HK-2 (cell line): ENCODE data around the gene MBP.

Source experiments
- DNase-seq: peaks from one replicate; pipeline ENCODE4 v3.0.0-alpha.2; 2018; ENCODE audit not compliant: unreplicated experiment

The MBP gene

GRCh38 chr18:77132369-77133050, at the start of gene MBP:
Gene MBP (minus strand): TSS chr18:77132783. CDS start chr18:77105261, 27,522 bp downstream.
- DNase-seq: peak; percentile 25

GRCh38 chr18:77181950-77182707, 49.5 kb upstream of the MBP start:
- DNase-seq: no peak

GRCh38 chr18:77178559-77178958, 46.0 kb upstream of the MBP start:
- no peak for DNase-seq

GRCh38 chr18:77177009-77177408, 44.4 kb upstream of the MBP start:
- DNase-seq: no peak

- DNase-seq: no peak
Observed at GRCh38 chr18:77173275-77174030, 40.9 kb upstream of the MBP start.

- no peak for DNase-seq
Observed at GRCh38 chr18:77170890-77171410, 38.4 kb upstream of the MBP start.

GRCh38 chr18:77168811-77169311, 36.3 kb upstream of the MBP start:
- no peak for DNase-seq

- DNase-seq: no peak
Observed at GRCh38 chr18:77167251-77167650, 34.7 kb upstream of the MBP start.

- no peak for DNase-seq
Observed at GRCh38 chr18:77166523-77166922, 33.9 kb upstream of the MBP start.

- no peak for DNase-seq
Observed at GRCh38 chr18:77165503-77166188, 33.1 kb upstream of the MBP start.

- peak; percentile 4 for DNase-seq
Observed at GRCh38 chr18:77164763-77165485, 32.3 kb upstream of the MBP start.

GRCh38 chr18:77164026-77164425, 31.4 kb upstream of the MBP start:
- no peak for DNase-seq

- DNase-seq: peak; percentile 3
Observed at GRCh38 chr18:77162580-77162979, 30.0 kb upstream of the MBP start.

- DNase-seq: no peak
Observed at GRCh38 chr18:77161961-77162360, 29.4 kb upstream of the MBP start.

- no peak for DNase-seq
Observed at GRCh38 chr18:77161383-77161782, 28.8 kb upstream of the MBP start.

GRCh38 chr18:77160515-77160914, 27.9 kb upstream of the MBP start:
- no peak for DNase-seq

- no peak for DNase-seq
Observed at GRCh38 chr18:77157312-77157711, 24.7 kb upstream of the MBP start.

GRCh38 chr18:77155031-77155430, 22.4 kb upstream of the MBP start:
- no peak for DNase-seq

- no peak for DNase-seq
Observed at GRCh38 chr18:77153404-77153803, 20.8 kb upstream of the MBP start.

- no peak for DNase-seq
Observed at GRCh38 chr18:77151772-77152520, 19.4 kb upstream of the MBP start.
